GM23248 (cell line): ENCODE data around the gene LTO1. TPM values are rescaled to one million over a fixed set of nuclear protein-coding genes. Genes with fewer than 3 reads are reported as not detected.

ENCODE experiments used
- DNase-seq: peaks from one replicate; pipeline ENCODE4 v3.0.0-alpha.2; 2015
- H2AFZ ChIP-seq: fragments of 200-600 bp; sonication (generic); 2 replicates; pipeline ENCODE4 v1.6.1; 2016; ENCODE audit warnings: antibody characterized with exemption
- H3F3A ChIP-seq: fragments of 200-600 bp; sonication (generic); 2 replicates; pipeline ENCODE4 v1.6.1; 2016; ENCODE audit warnings: mild to moderate bottlenecking, antibody characterized with exemption, mixed run types; ENCODE audit not compliant: insufficient read depth
- H3K27ac ChIP-seq: fragments of 200-600 bp; sonication (generic); 2 replicates; pipeline ENCODE4 v1.5.1; 2016; ENCODE audit warnings: mild to moderate bottlenecking
- H3K27me3 ChIP-seq: fragments of 200-600 bp; sonication (generic); replicated peaks from 2 replicates; pipeline ENCODE4 v1.6.1; 2016; ENCODE audit warnings: mild to moderate bottlenecking; ENCODE audit not compliant: insufficient read depth
- H3K36me3 ChIP-seq: fragments of 200-600 bp; sonication (generic); 2 replicates; pipeline ENCODE4 v1.6.1; 2016; ENCODE audit warnings: low read depth, mild to moderate bottlenecking
- H3K4me1 ChIP-seq: fragments of 200-600 bp; sonication (generic); 2 replicates; pipeline ENCODE4 v1.6.1; 2016; ENCODE audit warnings: mild to moderate bottlenecking; ENCODE audit not compliant: insufficient read depth
- H3K4me2 ChIP-seq: fragments of 200-600 bp; sonication (generic); one replicate; pipeline ENCODE4 v1.6.1; 2016; ENCODE audit warnings: mild to moderate bottlenecking; ENCODE audit not compliant: unreplicated experiment
- H3K4me3 ChIP-seq: fragments of 200-600 bp; sonication (generic); 2 replicates; pipeline ENCODE4 v1.5.1; 2016; ENCODE audit warnings: mild to moderate bottlenecking
- H3K79me2 ChIP-seq: fragments of 200-600 bp; sonication (generic); 2 replicates; pipeline ENCODE4 v1.6.1; 2016; ENCODE audit warnings: mild to moderate bottlenecking; ENCODE audit not compliant: insufficient read depth
- H3K9ac ChIP-seq: fragments of 200-600 bp; sonication (generic); 2 replicates; pipeline ENCODE4 v1.6.1; 2016; ENCODE audit warnings: mild to moderate bottlenecking
- H3K9me2 ChIP-seq: fragments of 200-600 bp; sonication (generic); 2 replicates; pipeline ENCODE4 v1.6.1; 2016; ENCODE audit warnings: mixed run types, mild to moderate bottlenecking, moderate library complexity; ENCODE audit not compliant: insufficient read depth
- H3K9me3 ChIP-seq: fragments of 200-600 bp; sonication (generic); one replicate; pipeline ENCODE4 v1.6.1; 2017; ENCODE audit warnings: low read depth
- H4K20me1 ChIP-seq: fragments of 200-600 bp; sonication (generic); 2 replicates; pipeline ENCODE4 v1.6.0; 2016; ENCODE audit not compliant: insufficient read depth
- EZH2 ChIP-seq: fragments of 200-600 bp; sonication (generic); IDR thresholded peaks from 2 replicates; pipeline ENCODE4 v1.6.1; 2018; ENCODE audit warnings: antibody characterized with exemption, mild to moderate bottlenecking; ENCODE audit not compliant: insufficient read depth, poor library complexity, severe bottlenecking
- EZH2phosphoT487 ChIP-seq: fragments of 200-600 bp; sonication (generic); IDR thresholded peaks from 2 replicates; pipeline ENCODE4 v1.6.1; 2018; ENCODE audit warnings: antibody characterized with exemption, moderate library complexity, mild to moderate bottlenecking, low read depth; ENCODE audit not compliant: insufficient read depth
- WGBS, 2 experiments: methylation state at CpG; one replicate each; pipeline ENCODE4 v1.1.6; 2015 to 2017; ENCODE audit warnings: low lambda C conversion rate in 2 of 2, low coverage in 1 of 2; ENCODE audit errors: missing lambda C conversion rate in 2 of 2; 5-methylcytosine and 5-hydroxymethylcytosine counted together
- in situ Hi-C: fragments of 300-500 bp; cut with MboI; formaldehyde crosslinking; loops from 2 replicates; pipeline ENCODE4 v1.15.0; 2020
- polyA plus RNA-seq: library from polyadenylated mRNA; unstranded; fragments of >200 nt; fragmentation: Nextera tagmentation; extraction: Ambion mirVana; gene quantifications from 2 replicates; pipeline ENCODE4 v1.2.1, GENCODE V29; 2016
- total RNA-seq: library from RNA; depleted of rRNA; stranded (reverse); fragments of >200 nt; shearing (Covaris generic); gene quantifications from 2 replicates; pipeline ENCODE4 v1.2.3, GENCODE V29; 2014

LTO1 gene
- total and polyA plus RNA-seq, 2 experiments from 2014 or later: 20.6 to 26.2 TPM

DNA sequence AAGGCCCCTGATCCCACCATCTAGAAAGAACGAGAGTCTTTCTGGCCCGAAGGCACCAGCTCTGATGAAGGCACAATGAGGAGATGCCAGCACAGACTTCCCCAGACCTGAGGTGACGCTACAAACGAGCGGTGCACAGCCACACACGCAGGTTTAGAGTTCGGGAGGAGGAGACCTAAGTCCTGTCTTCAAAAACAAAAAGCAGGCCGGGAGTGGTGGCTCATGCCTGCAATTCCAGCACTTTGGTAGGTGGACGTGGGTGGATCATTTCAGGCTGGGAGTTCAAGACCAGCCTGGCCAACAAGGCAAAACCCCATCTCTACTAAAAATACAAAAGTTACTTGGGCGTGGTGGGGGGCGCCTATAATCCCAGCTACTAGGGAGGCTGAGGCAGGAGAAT is 9.5 kb downstream of the LTO1 start:
- Histone ChIP-seq H3K9ac (no peak overlapping the region), H3K27ac (no peak overlapping the region), H3K4me1 (no peaks in the 10 kb centered on the region; the same call in 1 of the 2 replicates), H3K79me2 (peaks cover 30% of the 10 kb centered on the region), H3K4me2 (no peak overlapping the region), H2AFZ (no peak overlapping the region), H3F3A (peaks cover 4% of the 10 kb centered on the region), H3K4me3 (no peak overlapping the region), H3K27me3 (no peaks in the 10 kb centered on the region), H4K20me1 (no peaks in the 10 kb centered on the region), H3K9me3 (no peaks in the 10 kb centered on the region), H3K9me2 (no peaks in the 10 kb centered on the region), H3K36me3 (peaks cover 16% of the 10 kb centered on the region)
- TF ChIP-seq EZH2phosphoT487 (no peak), EZH2 (no peak)
- no peak for DNase-seq
- in situ Hi-C loops: no loop called here
- 90 to 91% methylated on average over 11 of the region's 11 CpGs for WGBS, 2 experiments

DNA sequence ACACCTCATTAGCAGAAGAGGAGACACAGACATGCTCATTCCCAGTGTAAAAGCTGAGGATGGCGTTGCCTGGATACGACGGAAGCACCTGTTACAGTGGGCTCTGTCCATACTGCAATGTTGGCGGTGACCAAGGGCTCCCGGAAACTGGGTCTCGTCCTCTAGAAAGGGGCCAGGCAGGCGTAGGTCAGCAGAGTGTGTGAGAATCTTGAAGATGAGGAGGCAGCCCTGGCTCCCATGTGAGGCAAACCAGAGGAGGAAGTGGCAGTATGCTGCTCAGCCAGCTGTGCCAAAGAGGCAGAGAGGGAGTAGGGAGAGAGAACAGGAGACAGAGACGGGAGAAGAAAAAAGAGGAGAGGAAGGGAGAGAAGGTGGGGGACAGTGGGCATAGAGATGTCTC is 10.3 kb downstream of the LTO1 start:
- H3K9me3 ChIP-seq: no peaks in the 10 kb centered on the region
- WGBS, 2 experiments: 89 to 90% methylated on average over 8 of the region's 8 CpGs
- H3F3A ChIP-seq: no peaks in the 10 kb centered on the region
- H3K9ac ChIP-seq: no peak overlapping the region
- DNase-seq: no peak
- H3K27ac ChIP-seq: no peak overlapping the region
- in situ Hi-C loops: no loop called here
- peaks cover 28% of the 10 kb centered on the region for H3K79me2 ChIP-seq
- no peak overlapping the region for H3K4me2 ChIP-seq
- H3K4me1 ChIP-seq: no peaks in the 10 kb centered on the region
- H4K20me1 ChIP-seq: no peaks in the 10 kb centered on the region
- no peak for TF ChIP-seq EZH2
- TF ChIP-seq EZH2phosphoT487: no peak
- H3K4me3 ChIP-seq: no peak overlapping the region
- H3K27me3 ChIP-seq: no peaks in the 10 kb centered on the region
- H3K36me3 ChIP-seq: peaks cover 15% of the 10 kb centered on the region
- H3K9me2 ChIP-seq: no peaks in the 10 kb centered on the region
- no peak overlapping the region for H2AFZ ChIP-seq

DNA sequence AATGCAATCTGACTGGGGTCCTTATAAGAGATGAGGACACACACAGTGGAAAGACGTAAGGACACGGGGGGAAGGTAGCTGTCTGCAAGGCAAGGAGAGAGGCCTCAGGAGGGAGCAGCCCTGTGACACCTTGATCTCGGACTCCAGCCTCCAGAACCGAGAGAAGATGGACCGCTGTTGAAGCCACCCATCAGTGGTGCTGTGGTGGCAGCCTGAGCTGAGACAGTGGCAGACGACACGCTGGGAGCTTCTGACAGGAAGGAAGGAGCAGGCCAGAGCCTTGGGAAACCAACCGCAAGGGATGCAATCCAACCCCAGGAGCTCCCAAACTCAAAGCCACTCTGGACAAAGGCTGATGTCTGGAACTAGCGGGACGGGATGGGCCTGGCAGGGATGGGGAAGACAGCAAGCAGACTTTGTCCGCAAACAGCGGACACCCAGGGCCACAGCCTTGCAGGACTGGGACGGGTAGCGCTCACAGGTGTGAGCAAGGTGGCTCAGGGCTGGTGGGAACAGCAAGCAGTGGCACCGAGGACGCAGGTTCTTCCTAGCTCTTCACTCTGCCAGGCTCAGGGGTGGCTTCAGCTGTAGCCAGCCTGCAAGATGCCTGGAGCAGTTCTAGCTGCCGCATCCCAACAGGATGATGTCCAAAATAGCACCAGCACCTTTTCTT is 10.9 kb downstream of the LTO1 start:
- H2AFZ ChIP-seq: no peak overlapping the region
- peaks cover 21% of the 10 kb centered on the region for H3K79me2 ChIP-seq
- no peaks in the 10 kb centered on the region for H3K9me3 ChIP-seq
- H3K27ac ChIP-seq: no peak overlapping the region
- H3K9ac ChIP-seq: no peak overlapping the region
- no peaks in the 10 kb centered on the region for H3F3A ChIP-seq
- H3K9me2 ChIP-seq: no peaks in the 10 kb centered on the region
- no peaks in the 10 kb centered on the region for H4K20me1 ChIP-seq
- no peak for TF ChIP-seq EZH2phosphoT487
- DNase-seq: no peak
- no peaks in the 10 kb centered on the region for H3K4me1 ChIP-seq
- H3K36me3 ChIP-seq: peaks cover 8% of the 10 kb centered on the region
- in situ Hi-C loops: no loop called here
- WGBS, 2 experiments: 93 to 94% methylated on average over 16 to 17 of the region's 17 CpGs
- no peak overlapping the region for H3K4me3 ChIP-seq
- no peaks in the 10 kb centered on the region for H3K27me3 ChIP-seq
- no peak overlapping the region for H3K4me2 ChIP-seq

DNA sequence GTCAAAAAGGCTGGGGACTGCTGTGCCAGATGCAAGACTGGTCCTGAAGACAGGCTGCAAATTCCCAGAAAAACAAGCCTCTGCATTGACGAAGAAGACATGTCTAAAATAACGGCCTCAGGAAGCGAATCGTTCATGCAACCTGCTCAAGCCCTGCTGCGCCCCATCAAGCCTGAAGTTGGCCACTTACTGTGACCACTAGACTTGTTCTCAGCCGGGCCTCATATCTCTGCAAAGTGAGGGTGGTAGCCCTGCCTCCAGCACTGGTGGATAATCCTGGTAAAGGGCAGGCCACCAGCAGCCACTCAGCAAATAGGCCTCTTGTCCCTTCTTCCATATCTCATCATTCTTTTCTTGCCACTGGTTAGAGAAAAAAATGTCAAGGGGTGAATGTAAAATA is 11.8 kb downstream of the LTO1 start:
- Histone ChIP-seq H3F3A (0 out of 2 replicates have a peak, but pooled peaks cover 5% of the 10 kb centered on the region), H3K4me1 (no peaks in the 10 kb centered on the region), H3K36me3 (peaks cover 4% of the 10 kb centered on the region; the same call in 1 of the 2 replicates), H3K27me3 (no peaks in the 10 kb centered on the region), H3K9me2 (no peaks in the 10 kb centered on the region), H4K20me1 (no peaks in the 10 kb centered on the region), H2AFZ (no peak overlapping the region), H3K4me2 (no peak overlapping the region), H3K9ac (no peak overlapping the region), H3K9me3 (no peaks in the 10 kb centered on the region), H3K27ac (no peak overlapping the region), H3K79me2 (peaks cover 12% of the 10 kb centered on the region), H3K4me3 (no peak overlapping the region)
- no peak for TF ChIP-seq EZH2phosphoT487
- TF ChIP-seq EZH2: no peak
- DNase-seq: no peak
- 94 to 98% methylated on average over 6 of the region's 6 CpGs for WGBS, 2 experiments
- in situ Hi-C loops: no loop called here

DNA sequence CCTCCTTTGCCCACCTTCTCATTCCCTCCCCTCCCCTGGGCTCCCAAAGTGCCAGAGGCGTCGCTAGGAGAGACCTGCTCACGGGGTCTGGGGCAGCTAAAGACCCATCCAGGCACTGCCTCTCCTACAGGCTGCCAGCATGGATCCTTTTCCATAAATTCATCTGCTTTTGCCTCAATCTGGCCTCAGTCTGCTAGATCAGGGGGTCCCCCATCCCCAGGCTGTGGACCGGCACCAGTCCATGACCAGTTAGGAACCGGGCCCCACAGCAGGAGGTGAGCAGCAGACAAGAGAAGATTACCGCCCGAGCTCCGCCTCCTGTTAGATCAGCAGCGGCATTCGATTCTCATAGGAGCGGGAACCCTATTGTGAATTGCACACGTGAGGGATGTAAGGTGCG is 12.3 kb downstream of the LTO1 start:
- Histone ChIP-seq H3K4me2 (no peak overlapping the region), H3K27me3 (no peaks in the 10 kb centered on the region), H3K9me2 (no peaks in the 10 kb centered on the region), H3K4me1 (no peaks in the 10 kb centered on the region), H3K9me3 (no peaks in the 10 kb centered on the region), H2AFZ (no peak overlapping the region), H3F3A (0 out of 2 replicates have a peak, but pooled peaks cover 5% of the 10 kb centered on the region), H4K20me1 (no peaks in the 10 kb centered on the region), H3K79me2 (peaks cover 9% of the 10 kb centered on the region; the same call in 1 of the 2 replicates), H3K27ac (no peak overlapping the region), H3K36me3 (peaks cover 4% of the 10 kb centered on the region; the same call in 1 of the 2 replicates), H3K9ac (no peak overlapping the region), H3K4me3 (no peak overlapping the region)
- no peak for DNase-seq
- TF ChIP-seq EZH2 (no peak), EZH2phosphoT487 (no peak)
- WGBS, 2 experiments: 91 to 93% methylated on average over 13 of the region's 13 CpGs
- in situ Hi-C loops: no loop called here
